Mucosa of rectum (tissue), 2 donors: ENCODE measurements around the gene DQX1.
"Not testable (repeated sequence)": the region's sequence is repeated elsewhere in the genome, so short reads cannot be mapped to it uniquely, and the experiment has no call there.

Experiments
- H3K27ac ChIP-seq, 2 donors: one replicate each; pipeline ENCODE4 v1.7.0; 2013; ENCODE audit warnings: inconsistent platforms in 2 of 2, low read depth in 2 of 2, low read length in 2 of 2
- H3K27me3 ChIP-seq, 2 donors: one replicate each; pipeline ENCODE4 v1.7.0; 2013; ENCODE audit warnings: low read length in 2 of 2; ENCODE audit not compliant: control insufficient read depth in 2 of 2, insufficient read depth in 2 of 2
- H3K36me3 ChIP-seq, 2 donors: one replicate each; pipeline ENCODE4 v1.7.0; 2013; ENCODE audit warnings: low read length in 2 of 2; ENCODE audit not compliant: control insufficient read depth in 2 of 2, insufficient read depth in 2 of 2
- H3K4me1 ChIP-seq, 2 donors: one replicate each; pipeline ENCODE4 v1.7.0; 2013; ENCODE audit warnings: low read length in 2 of 2, mild to moderate bottlenecking in 1 of 2; ENCODE audit not compliant: control insufficient read depth in 2 of 2, insufficient read depth in 2 of 2
- H3K4me3 ChIP-seq, 2 donors: one replicate each; pipeline ENCODE4 v1.7.0; 2013; ENCODE audit warnings: low read length in 2 of 2
- H3K9ac ChIP-seq, 2 donors: one replicate each; pipeline ENCODE4 v1.7.0; 2013; ENCODE audit warnings: low read length in 2 of 2, low read depth in 1 of 2, mild to moderate bottlenecking in 1 of 2
- H3K9me3 ChIP-seq, 2 donors: one replicate each; pipeline ENCODE4 v1.7.0; 2013; ENCODE audit warnings: low read length in 2 of 2; ENCODE audit not compliant: control insufficient read depth in 2 of 2
- donor health status: healthy.
- donor health status: Normal muscosa, but diverticular disease.

DQX1 gene

DNA sequence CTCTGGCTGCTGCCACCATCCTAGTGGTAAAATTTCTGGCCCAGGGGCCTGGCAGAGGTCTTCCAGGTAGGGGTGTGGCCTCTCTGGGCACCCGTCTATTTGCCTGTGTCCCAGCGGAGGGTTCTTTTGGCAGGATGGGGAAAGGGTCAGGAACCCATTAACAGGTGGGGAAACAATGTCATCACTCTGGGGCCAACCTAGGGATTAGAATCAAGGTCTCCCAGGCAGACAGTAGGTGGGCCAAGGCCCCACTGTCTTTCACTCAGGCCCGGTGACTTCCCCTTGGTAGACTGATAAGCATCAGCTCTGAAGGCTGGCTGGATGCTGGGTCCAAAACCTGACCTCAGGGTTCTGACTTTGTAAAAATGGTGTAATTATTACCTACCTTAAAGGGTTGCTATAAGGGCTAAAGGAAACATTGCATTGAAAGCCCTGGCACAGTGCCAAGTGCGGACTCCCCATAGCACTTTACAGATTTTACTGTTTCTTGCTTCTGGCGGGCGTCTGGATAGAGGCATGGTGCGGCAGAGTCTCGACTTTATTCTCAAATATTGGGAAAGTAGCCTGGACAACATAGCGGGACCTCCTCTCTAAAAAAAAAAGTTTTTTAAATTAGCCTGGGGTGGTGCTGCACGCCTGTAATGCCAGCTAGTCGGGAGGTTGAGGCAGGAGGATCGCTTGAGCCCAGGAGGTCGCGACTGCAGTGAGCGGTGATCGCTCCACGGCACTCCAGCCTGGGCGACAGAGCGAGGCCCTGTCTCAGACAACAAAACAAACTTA lies 28.8 kb downstream of the DQX1 start:
- Histone ChIP-seq H3K4me1 (peaks cover 25 to 29% of the 10 kb centered on the region in 2 donors), H3K27ac (no peak overlapping the region), H3K4me3 (peak overlapping the region; percentile 63 to 73), H3K36me3 (peaks cover 15 to 16% of the 10 kb centered on the region in 2 donors), H3K27me3 (peaks cover 14 to 34% of the 10 kb centered on the region in 2 donors), H3K9ac (peak overlapping the region in 1 of 2 donors; percentile 33), H3K9me3 (no peaks in the 10 kb centered on the region)

DNA sequence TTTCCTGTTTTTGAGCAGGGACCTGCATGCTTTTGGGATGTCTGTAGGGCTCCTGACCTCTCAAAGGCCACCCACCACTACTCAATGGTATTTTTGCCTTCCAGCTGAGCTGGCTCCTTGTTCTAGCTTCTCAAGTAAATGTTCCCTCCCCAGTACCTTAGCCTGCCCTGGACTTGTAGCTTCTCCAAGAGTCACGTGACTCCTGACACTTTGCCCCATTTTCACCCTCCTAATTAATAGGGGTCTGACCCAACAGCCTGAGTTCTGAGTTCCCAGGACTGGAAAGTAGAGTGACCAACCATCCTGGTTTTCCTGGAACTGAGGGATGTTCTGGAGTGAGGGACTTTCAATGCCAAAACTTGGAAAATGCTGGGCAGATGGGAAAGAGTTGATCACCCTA lies 30.6 kb downstream of the DQX1 start:
- Histone ChIP-seq H3K4me3 (no peak overlapping the region), H3K27ac (no peak overlapping the region), H3K27me3 (peaks cover 11 to 34% of the 10 kb centered on the region in 2 donors)

GRCh38 chr2:74493546-74493945 lies 32.5 kb downstream of the DQX1 start:
- Histone ChIP-seq H3K36me3 (peaks cover 40 to 43% of the 10 kb centered on the region in 2 donors), H3K9me3 (no peaks in the 10 kb centered on the region), H3K9ac (no peak overlapping the region), H3K4me1 (peaks cover 11% of the 10 kb centered on the region in 2 donors), H3K27ac (no peak overlapping the region), H3K27me3 (peaks cover 2 to 16% of the 10 kb centered on the region in 2 donors), H3K4me3 (no peak overlapping the region)

More for the DNA sequence above, 30.6 kb downstream of the DQX1 start:
- no peaks in the 10 kb centered on the region for H3K9me3 ChIP-seq
- H3K9ac ChIP-seq, result no peak overlapping the region
- peaks cover 25% of the 10 kb centered on the region in 2 donors for H3K4me1 ChIP-seq
- H3K36me3 ChIP-seq, result peaks cover 32 to 34% of the 10 kb centered on the region in 2 donors

DNA sequence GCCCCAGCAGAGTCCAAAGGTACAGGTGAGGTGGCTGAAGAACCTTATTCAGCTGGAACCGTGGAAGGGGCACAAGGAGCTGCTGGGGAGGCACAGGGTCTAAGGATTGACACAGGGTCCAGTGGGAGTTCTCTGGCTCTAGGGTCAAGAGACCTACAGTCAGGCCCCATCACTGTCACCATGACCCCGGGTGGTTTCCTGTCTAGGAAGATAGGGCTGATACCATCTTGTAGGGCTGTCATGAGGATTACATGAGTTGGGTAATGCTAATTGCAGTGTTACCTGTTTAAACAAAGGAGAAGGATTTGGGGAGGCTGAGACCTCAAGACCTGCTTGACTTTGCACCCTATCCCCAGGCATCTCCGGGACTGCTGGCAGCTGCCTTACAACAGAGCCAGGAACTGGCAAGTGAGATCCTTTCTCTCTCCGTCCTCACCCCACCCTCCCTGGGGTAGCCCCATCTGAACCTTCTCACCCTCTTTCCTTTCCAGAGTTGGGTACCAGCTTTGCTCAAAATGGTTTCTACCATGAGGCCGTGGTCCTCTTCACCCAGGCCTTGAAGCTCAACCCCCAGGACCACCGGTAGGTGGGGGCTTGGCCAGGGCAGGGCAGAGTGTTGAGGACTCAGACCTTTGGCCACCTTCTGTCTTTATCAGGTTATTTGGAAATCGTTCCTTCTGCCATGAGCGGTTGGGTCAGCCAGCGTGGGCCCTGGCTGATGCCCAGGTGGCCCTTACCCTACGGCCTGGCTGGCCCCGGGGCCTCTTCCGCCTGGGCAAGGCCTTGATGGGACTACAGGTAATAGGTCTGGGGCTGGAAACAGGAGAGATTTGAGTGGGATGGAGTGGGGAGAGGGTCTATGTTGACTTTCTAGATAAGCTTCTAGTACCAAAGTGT lies 34.1 kb downstream of the DQX1 start:
- H3K4me3 ChIP-seq, result no peak overlapping the region
- no peaks in the 10 kb centered on the region for H3K9me3 ChIP-seq
- no peak overlapping the region for H3K27ac ChIP-seq
- peaks cover 43 to 45% of the 10 kb centered on the region in 2 donors for H3K36me3 ChIP-seq
- no peak overlapping the region for H3K9ac ChIP-seq
- H3K4me1 ChIP-seq, result no peaks in the 10 kb centered on the region
- no peaks in the 10 kb centered on the region for H3K27me3 ChIP-seq

DNA sequence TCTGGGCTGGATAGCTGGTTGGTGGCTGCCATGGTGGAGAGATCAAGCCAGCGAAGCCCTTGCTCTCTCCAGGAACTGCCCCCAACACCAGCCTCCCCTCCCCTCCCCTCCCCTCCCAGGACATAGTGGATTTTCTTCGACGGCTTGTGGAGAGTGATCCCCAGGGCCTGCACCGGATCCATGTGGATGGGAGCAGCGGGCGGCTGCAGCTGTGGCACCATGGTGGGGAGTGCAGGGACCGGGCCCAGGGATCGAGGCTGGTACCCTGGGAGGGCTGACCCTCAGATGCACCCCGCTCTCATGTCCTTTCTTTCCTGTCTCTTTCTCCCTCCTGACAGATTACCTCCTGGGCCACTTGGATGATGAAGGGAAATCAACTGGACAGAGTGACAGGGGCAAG lies 36.1 kb downstream of the DQX1 start:
- H3K27ac ChIP-seq, result no peak overlapping the region
- H3K27me3 ChIP-seq, result no peaks in the 10 kb centered on the region
- no peak overlapping the region for H3K9ac ChIP-seq
- H3K4me1 ChIP-seq, result no peaks in the 10 kb centered on the region
- H3K9me3 ChIP-seq, result no peaks in the 10 kb centered on the region
- peaks cover 46 to 50% of the 10 kb centered on the region in 2 donors for H3K36me3 ChIP-seq
- H3K4me3 ChIP-seq, result no peak overlapping the region

- Histone ChIP-seq H3K4me1 (no peaks in the 10 kb centered on the region), H3K9ac (no peak overlapping the region), H3K9me3 (no peaks in the 10 kb centered on the region), H3K27me3 (no peaks in the 10 kb centered on the region), H3K27ac (no peak overlapping the region), H3K4me3 (no peak overlapping the region), H3K36me3 (peaks cover 46 to 50% of the 10 kb centered on the region in 2 donors)
Measured at GRCh38 chr2:74488643-74489481, 37.2 kb downstream of the DQX1 start.

DNA sequence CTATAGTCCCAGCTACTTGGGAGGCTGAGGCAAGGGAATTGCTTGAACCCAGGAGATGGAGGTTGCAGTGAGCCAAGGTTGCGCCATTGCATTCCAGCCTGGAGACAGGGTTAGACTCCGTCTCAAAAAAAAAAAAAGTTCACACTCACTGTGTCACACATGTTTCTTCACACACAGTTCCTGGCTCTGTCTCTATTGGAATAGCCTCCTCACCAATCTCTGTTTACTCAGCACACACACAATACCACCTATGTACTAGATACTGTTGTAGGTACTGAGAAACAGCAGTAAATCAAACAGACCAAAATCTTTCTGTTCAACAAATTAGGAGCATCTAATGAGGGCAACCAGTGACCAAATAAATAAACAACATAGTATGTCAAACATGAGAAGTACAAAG lies 39.9 kb downstream of the DQX1 start:
- Histone ChIP-seq H3K9ac (no peak overlapping the region), H3K36me3 (peaks cover 20 to 24% of the 10 kb centered on the region in 2 donors), H3K9me3 (no peaks in the 10 kb centered on the region), H3K4me3 (no peak overlapping the region), H3K27me3 (no peaks in the 10 kb centered on the region), H3K4me1 (peaks cover 16% of the 10 kb centered on the region in 2 donors), H3K27ac (no peak overlapping the region)

- not testable (repeated sequence) for H3K27me3 ChIP-seq, H3K27ac ChIP-seq, H3K9me3 ChIP-seq
- H3K9ac ChIP-seq, result peak overlapping the region; percentile 83 to 89
- H3K36me3 ChIP-seq, result peaks cover 7 to 16% of the 10 kb centered on the region in 2 donors
- H3K4me1 ChIP-seq, result peaks cover 24 to 25% of the 10 kb centered on the region in 2 donors
- peak overlapping the region; percentile 100 for H3K4me3 ChIP-seq
Measured at GRCh38 chr2:74483675-74484164, 42.3 kb downstream of the DQX1 start.

- Histone ChIP-seq H3K4me3 (peak within 1 kb of the TSS; percentile 100), H3K4me1 (peaks cover 24 to 25% of the 10 kb centered on the region in 2 donors), H3K36me3 (peaks cover 7 to 13% of the 10 kb centered on the region in 2 donors), H3K27ac (peak within 1 kb of the TSS; percentile 93), H3K9ac (peak within 1 kb of the TSS; percentile 83 to 89), H3K27me3 (no peaks in the 10 kb centered on the region), H3K9me3 (no peaks in the 10 kb centered on the region)
Measured at GRCh38 chr2:74482801-74483674, 43.0 kb downstream of the DQX1 start, which contains the start of the genes CCDC142 and TTC31. Gene CCDC142, minus strand, starts transcription at chr2:74482998. Its CDS starts 161 bp downstream, at chr2:74482837. Gene TTC31, plus strand, starts transcription at chr2:74483081. Its CDS starts 15 bp downstream, at chr2:74483096.
